SIG-M5 treated with dmso at 0.1 percent for 504 hours (cell line): ENCODE measurements around the gene ARHGAP15.
A peak's percentile ranks its signal among the peaks of the same experiment; 100 is the strongest.

Experiments used
- DNase-seq: peaks from one replicate; lab custom pipeline; 2025; ENCODE audit not compliant: unreplicated experiment; lab: John Stamatoyannopoulos, UW

Gene ARHGAP15

GRCh38 chr2:143559147-143559546 lies 429.9 kb downstream of the ARHGAP15 start:
- DNase-seq: no peak

DNA sequence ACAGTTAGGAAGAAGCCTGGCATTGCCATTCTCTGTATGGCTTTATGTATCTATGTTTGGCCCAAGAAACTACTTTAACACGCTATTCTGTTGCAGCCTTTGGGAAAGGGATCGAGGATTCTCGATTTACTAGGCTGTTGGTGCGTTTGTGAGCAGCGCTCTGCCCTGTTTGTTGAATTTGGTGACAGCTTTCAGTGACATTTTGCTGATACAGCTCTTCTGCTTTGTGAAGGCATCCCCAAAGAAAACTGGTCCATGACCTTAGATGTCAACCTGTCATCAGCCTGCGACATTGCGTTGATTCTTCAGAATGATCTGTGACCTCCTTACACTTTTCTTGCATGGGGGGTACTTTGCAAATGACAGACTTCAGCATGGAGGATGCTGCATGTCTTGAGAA lies 431.5 kb downstream of the ARHGAP15 start:
- DNase-seq: no peak

GRCh38 chr2:143564419-143564818 lies 435.2 kb downstream of the ARHGAP15 start:
- no peak for DNase-seq

DNA sequence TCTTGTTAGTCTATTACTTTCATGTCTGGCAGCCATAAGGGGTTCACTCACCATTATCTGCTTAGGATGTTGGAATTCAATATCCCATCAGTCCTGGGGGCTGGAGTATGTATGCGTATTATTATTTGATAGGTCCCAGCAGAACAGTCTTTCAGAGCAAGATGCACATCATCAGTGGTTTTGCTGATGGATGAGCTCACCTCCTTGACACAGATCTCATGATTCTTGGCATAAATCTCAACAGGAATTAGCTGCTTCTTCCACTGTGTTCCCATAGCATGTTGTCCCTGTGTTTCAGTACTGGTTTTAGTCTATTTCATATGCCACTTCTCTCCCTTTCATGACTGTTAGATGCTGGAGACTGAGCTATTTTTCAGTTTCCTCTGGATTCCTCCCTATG lies 442.5 kb downstream of the ARHGAP15 start:
- DNase-seq: no peak

DNA sequence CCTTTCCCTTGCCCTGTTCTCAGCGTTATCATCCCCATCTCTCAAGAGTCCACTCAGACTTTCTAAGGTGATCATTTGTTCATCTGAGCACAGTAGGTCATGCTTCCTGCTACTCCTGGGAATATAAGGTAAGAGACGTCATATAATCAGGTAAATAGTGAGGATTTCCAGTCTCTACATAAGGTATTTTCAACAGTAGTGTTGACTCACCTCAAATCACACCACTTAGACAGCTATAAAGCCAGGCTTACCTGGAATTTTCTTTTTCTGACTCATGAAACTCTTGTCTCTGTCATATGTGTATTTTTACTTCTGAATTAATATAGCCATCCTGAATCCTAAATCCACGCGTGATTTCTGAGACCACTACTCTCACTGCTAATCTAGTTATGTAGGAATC lies 443.2 kb downstream of the ARHGAP15 start:
- no peak for DNase-seq

- DNase-seq: no peak
Measured at GRCh38 chr2:143574069-143574468, 444.9 kb downstream of the ARHGAP15 start.

DNA sequence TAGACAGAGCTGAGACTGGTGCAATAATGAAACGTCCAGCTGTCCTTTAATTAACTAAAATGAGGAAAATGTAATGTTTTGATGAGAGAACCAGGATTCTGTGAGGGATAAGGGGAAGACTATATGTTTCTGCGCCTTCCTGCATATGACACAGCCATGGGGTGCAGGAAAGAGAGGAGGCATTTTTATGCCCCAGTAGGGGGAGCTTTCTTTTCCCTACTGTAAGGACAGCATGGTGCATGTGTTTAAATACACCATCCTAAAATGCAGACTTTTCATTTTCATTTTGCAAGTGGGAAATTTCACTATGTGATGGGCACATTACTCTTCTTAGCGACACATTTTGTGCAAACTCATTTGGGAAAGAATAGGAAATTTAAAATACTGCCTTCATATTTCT lies 446.1 kb downstream of the ARHGAP15 start:
- peak; percentile 17 for DNase-seq

DNA sequence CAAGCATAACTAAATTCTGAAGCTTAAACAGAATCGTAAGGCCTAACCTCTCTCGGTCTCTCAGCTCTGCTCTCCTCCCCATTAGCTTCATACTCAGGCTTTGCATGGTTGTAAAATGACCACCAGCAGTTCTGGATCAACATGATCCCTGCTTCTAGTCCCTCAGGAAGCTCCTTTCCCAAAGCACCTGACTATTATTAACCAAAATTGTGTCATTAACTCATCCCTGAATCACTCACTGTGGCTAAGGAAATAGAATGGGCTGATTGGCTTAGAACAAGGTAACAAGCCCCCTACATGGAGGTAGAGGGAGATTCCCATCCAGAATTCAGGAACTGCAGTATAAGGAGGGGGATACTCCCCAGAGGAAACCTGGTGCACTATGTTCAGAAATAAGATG lies 448.3 kb downstream of the ARHGAP15 start:
- DNase-seq: no peak

GRCh38 chr2:143579456-143579855 lies 450.2 kb downstream of the ARHGAP15 start:
- no peak for DNase-seq

DNA sequence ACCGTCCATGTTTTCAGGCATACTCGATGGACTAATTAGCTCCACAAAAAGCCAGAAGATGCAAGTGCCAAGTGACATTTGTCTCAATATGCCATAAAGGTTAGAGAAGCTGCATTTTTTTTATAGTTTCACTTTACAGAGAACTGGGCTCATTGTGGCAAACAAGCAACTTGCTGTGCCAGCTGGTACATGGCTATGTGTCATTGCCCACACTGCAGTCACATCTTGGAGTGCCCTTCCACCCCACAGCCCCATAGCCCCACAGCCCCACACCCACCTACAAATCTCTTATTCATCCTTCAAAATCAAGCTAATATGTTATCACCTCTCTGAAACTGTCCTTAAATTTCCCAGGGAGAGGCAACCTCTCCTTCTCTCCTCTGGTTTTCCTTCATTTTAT lies 451.9 kb downstream of the ARHGAP15 start:
- no peak for DNase-seq

GRCh38 chr2:143582046-143582747 lies 453.0 kb downstream of the ARHGAP15 start:
- no peak for DNase-seq

DNA sequence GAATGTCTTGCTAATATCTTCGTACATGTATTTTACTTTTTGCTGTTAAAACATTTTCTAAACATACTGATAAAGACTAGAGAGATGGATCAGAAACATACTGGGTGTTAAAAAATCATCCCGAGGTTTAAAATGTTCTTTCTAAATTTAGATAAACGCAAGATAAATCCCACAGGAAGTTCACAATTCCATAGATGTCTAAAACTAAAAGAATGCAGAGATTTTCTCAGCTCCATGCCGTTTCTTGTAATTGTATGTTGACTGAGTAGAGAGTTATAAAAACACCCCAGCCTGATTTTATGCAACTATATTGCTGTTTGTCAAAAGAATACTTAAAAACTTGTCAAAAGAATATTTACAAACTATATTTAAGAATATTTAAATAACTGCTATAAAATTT lies 455.7 kb downstream of the ARHGAP15 start:
- no peak for DNase-seq

GRCh38 chr2:143586119-143586518 lies 456.9 kb downstream of the ARHGAP15 start:
- DNase-seq: no peak

- DNase-seq: peak; percentile 8
Measured at GRCh38 chr2:143588746-143589145, 459.5 kb downstream of the ARHGAP15 start.

DNA sequence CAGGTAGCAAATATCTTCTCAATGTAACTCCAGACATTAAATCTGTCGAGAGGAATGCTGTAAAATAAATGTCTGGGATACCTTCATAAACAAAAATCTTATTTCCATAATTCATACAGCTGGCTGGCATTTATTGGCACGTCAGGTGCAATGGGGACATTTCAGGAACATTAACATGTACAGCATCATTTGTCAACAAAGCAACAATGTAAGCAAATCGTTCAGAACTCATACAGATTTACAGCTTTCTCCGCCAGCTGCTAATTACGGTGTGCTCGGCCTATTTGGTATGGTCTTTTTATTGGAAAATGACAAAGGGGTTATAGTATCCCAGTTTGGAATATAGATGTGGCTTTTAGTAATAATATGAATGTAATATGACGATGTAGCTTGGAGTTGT lies 464.9 kb downstream of the ARHGAP15 start:
- no peak for DNase-seq

DNA sequence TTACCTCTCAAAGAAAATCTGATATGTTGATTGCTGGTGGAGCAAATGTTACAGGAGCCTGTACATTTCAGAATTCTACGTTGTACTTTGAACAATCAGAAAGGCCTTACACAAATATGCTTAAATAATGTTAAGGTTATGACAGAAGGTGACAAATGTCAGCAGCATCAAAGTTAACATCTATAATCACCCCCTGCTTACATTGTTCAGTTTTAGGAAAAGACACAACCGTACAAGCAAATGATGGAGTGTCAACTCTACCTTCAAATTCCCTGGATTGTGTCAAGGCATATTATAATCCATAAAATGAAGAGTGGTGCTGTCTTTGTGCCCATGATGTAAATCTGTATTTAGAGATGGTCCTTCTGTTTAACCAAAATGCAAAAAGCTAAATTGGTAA lies 465.5 kb downstream of the ARHGAP15 start:
- DNase-seq: no peak

DNA sequence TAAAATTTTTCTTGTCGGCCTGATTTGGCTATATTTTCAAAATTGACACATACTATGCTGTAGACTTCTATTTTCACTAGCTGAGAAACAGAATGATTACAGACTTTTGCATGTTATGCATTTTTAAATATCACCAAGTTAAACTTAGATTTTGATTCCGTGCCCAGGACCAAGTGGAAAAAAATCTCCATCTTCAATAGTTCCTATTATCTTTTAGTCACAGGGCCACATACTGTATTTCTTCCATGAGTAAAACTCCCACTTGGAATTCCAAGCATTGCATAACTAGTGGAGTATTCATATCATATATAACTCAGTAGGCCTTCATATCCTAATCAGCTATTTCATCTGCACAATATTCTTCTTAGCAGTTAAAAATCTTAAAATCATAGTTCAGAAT lies 470.9 kb downstream of the ARHGAP15 start:
- DNase-seq: no peak

GRCh38 chr2:143601828-143602227 lies 472.6 kb downstream of the ARHGAP15 start:
- no peak for DNase-seq

GRCh38 chr2:143603035-143603655 lies 473.9 kb downstream of the ARHGAP15 start:
- no peak for DNase-seq

- no peak for DNase-seq
Measured at GRCh38 chr2:143603846-143604565, 474.8 kb downstream of the ARHGAP15 start.

- DNase-seq: no peak
Measured at GRCh38 chr2:143604566-143604959, 475.3 kb downstream of the ARHGAP15 start.
